B cell (primary cell): ENCODE results near the gene AOAH. TPM values are rescaled to one million over a fixed set of nuclear protein-coding genes. Genes with fewer than 3 reads are reported as not detected.

Source experiments
- ATAC-seq: fragments of 200-7000 bp; cut with Tn5 transposase; one replicate; pipeline ENCODE4 v1.10.0; 2021; ENCODE audit warnings: low read depth, mild to moderate bottlenecking, moderate number of reproducible peaks, moderate library complexity
- CTCF ChIA-PET: fragments of 350-600 bp; sonication (Branson Sonifier 250); formaldehyde crosslinking; loops from one replicate; lab custom pipeline; 2021; ENCODE audit warnings: antibody characterized with exemption, inconsistent platforms; lab: Charles Lee
- POLR2A ChIA-PET: fragments of 350-600 bp; sonication (Branson Sonifier 250); formaldehyde crosslinking; loops from one replicate; lab custom pipeline; 2021; ENCODE audit warnings: antibody characterized with exemption; lab: Charles Lee
- DNase-seq: peaks from one replicate; pipeline ENCODE4 v3.0.0; 2013
- H2AFZ ChIP-seq: 2 replicates; pipeline ENCODE4 v1.6.1; 2012; ENCODE audit warnings: mild to moderate bottlenecking, low read depth, low read length; ENCODE audit not compliant: insufficient read depth, poor library complexity, severe bottlenecking
- H3K27ac ChIP-seq, 2 donors: 1 replicate in 1 of 2; 2 replicates in 1 of 2; pipeline ENCODE4 v1.5.1; 2012 to 2013; ENCODE audit warnings: low read length in 2 of 2, mild to moderate bottlenecking in 2 of 2, moderate library complexity in 1 of 2
- H3K27me3 ChIP-seq, 4 experiments: fragments of 200-600 bp in 1 of 4; sonication (generic) in 1 of 4; replicated peaks in 1 of 4; 1 replicate in 2 of 4; 2 replicates in 2 of 4; pipeline versions ENCODE4 v1.6.1 to v1.7.0; 2013 to 2016; ENCODE audit warnings: low read length in 3 of 4, mild to moderate bottlenecking in 2 of 4, mixed read lengths in 1 of 4, moderate library complexity in 1 of 4; ENCODE audit not compliant: insufficient read depth in 4 of 4, control insufficient read depth in 3 of 4; ENCODE audit errors: control extremely low read depth in 1 of 4
- H3K36me3 ChIP-seq, 2 experiments: replicated peaks in 1 of 2; 1 replicate in 1 of 2; 2 replicates in 1 of 2; pipeline versions ENCODE4 v1.6.1 to v1.7.1; 2013; ENCODE audit warnings: low read length in 1 of 2; ENCODE audit not compliant: insufficient read depth in 2 of 2, control insufficient read depth in 1 of 2; ENCODE audit errors: control extremely low read depth in 1 of 2, extremely low read depth in 1 of 2
- H3K4me1 ChIP-seq, 2 donors: fragments of 200-600 bp in 1 of 2; sonication (generic) in 1 of 2; 1 replicate in 1 of 2; 2 replicates in 1 of 2; pipeline versions ENCODE4 v1.5.1 to v1.6.1; 2013 to 2017; ENCODE audit warnings: low read length in 2 of 2; ENCODE audit not compliant: control insufficient read depth in 2 of 2, insufficient read depth in 2 of 2
- H3K4me2 ChIP-seq: replicated peaks from 2 replicates; pipeline ENCODE3; 2012; ENCODE audit warnings: mild to moderate bottlenecking, low read depth, low read length; ENCODE audit not compliant: poor library complexity, severe bottlenecking
- H3K4me3 ChIP-seq, 5 experiments: fragments of 200-600 bp in 1 of 5; sonication (generic) in 1 of 5; 1 replicate in 3 of 5; 2 replicates in 2 of 5; pipeline versions ENCODE4 v1.5.1 to v1.7.0; 2011 to 2016; ENCODE audit warnings: low read length in 4 of 5, mild to moderate bottlenecking in 4 of 5, low read depth in 2 of 5, control low read depth in 1 of 5, moderate library complexity in 1 of 5; ENCODE audit not compliant: insufficient read depth in 1 of 5; ENCODE audit errors: control extremely low read depth in 1 of 5, extremely low read depth in 1 of 5
- H3K79me2 ChIP-seq: fragments of 200-600 bp; sonication (generic); one replicate; pipeline ENCODE4 v1.6.0; 2016; ENCODE audit warnings: low read length; ENCODE audit not compliant: control insufficient read depth, insufficient read depth
- H3K9ac ChIP-seq: fragments of 200-600 bp; sonication (generic); 2 replicates; pipeline ENCODE4 v1.6.1; 2017; ENCODE audit warnings: mild to moderate bottlenecking, low read length, moderate library complexity
- H3K9me3 ChIP-seq, 3 donors: one replicate each; pipeline versions ENCODE4 v1.6.1 to v1.7.1; 2013; ENCODE audit warnings: low read length in 2 of 3; ENCODE audit not compliant: control insufficient read depth in 2 of 3, insufficient read depth in 1 of 3; ENCODE audit errors: control extremely low read depth in 1 of 3
- H4K20me1 ChIP-seq: 2 replicates; pipeline ENCODE4 v1.6.0; 2012; ENCODE audit warnings: mild to moderate bottlenecking, low read length; ENCODE audit not compliant: insufficient read depth, control insufficient read depth, poor library complexity, severe bottlenecking
- H3K27ac Mint-ChIP-seq: one replicate; pipeline ENCODE4 v1.8.0; 2021; ENCODE audit warnings: mixed read lengths
- H3K27me3 Mint-ChIP-seq: one replicate; pipeline ENCODE4 v1.8.0; 2021; ENCODE audit warnings: mixed read lengths
- H3K4me1 Mint-ChIP-seq: one replicate; pipeline ENCODE4 v1.8.0; 2021; ENCODE audit warnings: mixed read lengths
- H3K4me3 Mint-ChIP-seq: one replicate; pipeline ENCODE4 v1.8.0; 2021; ENCODE audit warnings: mixed read lengths
- H3K9me3 Mint-ChIP-seq: one replicate; pipeline ENCODE4 v1.8.0; 2022; ENCODE audit warnings: mixed read lengths; ENCODE audit not compliant: insufficient read depth
- CTCF ChIP-seq: fragments of 200-600 bp; IDR thresholded peaks from one replicate; pipeline ENCODE4 v1.8.0; 2022; ENCODE audit warnings: antibody characterized with exemption, mild to moderate bottlenecking
- EZH2 ChIP-seq: IDR thresholded peaks from 2 replicates; pipeline ENCODE4 v1.6.1; 2012; ENCODE audit warnings: borderline replicate concordance, low read depth, mild to moderate bottlenecking, moderate library complexity, low read length; ENCODE audit not compliant: insufficient read depth, poor library complexity, severe bottlenecking
- WGBS: methylation state at CpG from one replicate; pipeline ENCODE4 v1.1.5; 2013; ENCODE audit warnings: missing lambda C conversion rate; ENCODE audit not compliant: insufficient coverage; 5-methylcytosine and 5-hydroxymethylcytosine counted together
- intact Hi-C: fragments of 100-400 bp; cut with micrococcal nuclease; formaldehyde crosslinking; loops from one replicate; pipeline ENCODE4 v1.10.0; 2022
- polyA plus RNA-seq: library from polyadenylated mRNA; depleted of rRNA; stranded (reverse); fragments of >200 nt; gene quantifications from 2 replicates; pipeline ENCODE4 v1.2.3, GENCODE V29; 2012
- total RNA-seq, 2 donors: library from RNA; stranded (reverse); fragments of 120-200 nt in 1 of 2; gene quantifications; 1 replicate in 1 of 2; 2 replicates in 1 of 2; pipeline versions ENCODE4 v1.2.3 to v1.2.4, GENCODE V29; 2013 to 2022

AOAH gene
- total and polyA plus RNA-seq, 2 donors (not counting 1 experiment from before 2014, with no cell fraction given), result 2.6 to 5.0 TPM

GRCh38 chr7:36512616-36513015 lies 211.7 kb downstream of the AOAH start:
- H3K4me3 Mint-ChIP-seq, result no peak overlapping the region
- no peaks in the 10 kb centered on the region for H3K27me3 Mint-ChIP-seq
- H3K9me3 ChIP-seq, result peaks cover 0 to 4% (median 0%) of the 10 kb centered on the region in 3 donors
- no peak overlapping the region for H3K9ac ChIP-seq
- TF ChIP-seq CTCF, result no peak
- TF ChIP-seq EZH2, result no peak
- H3K36me3 ChIP-seq, result no peaks in the 10 kb centered on the region
- H4K20me1 ChIP-seq, result no peaks in the 10 kb centered on the region
- no peak overlapping the region for H3K27ac ChIP-seq
- 82% methylated on average over 4 of the region's 4 CpGs for WGBS
- peaks cover 4% of the 10 kb centered on the region for H3K4me1 Mint-ChIP-seq
- ChIA-PET CTCF (no interaction called here), POLR2A (no interaction called here)
- H3K27me3 ChIP-seq, result no peaks in the 10 kb centered on the region
- H3K79me2 ChIP-seq, result no peaks in the 10 kb centered on the region
- no peak for DNase-seq
- intact Hi-C loops, result no loop called here
- no peak overlapping the region for H3K27ac Mint-ChIP-seq
- no peak for ATAC-seq
- H3K4me3 ChIP-seq, result no peak overlapping the region
- H2AFZ ChIP-seq, result no peak overlapping the region
- no peaks in the 10 kb centered on the region for H3K4me1 ChIP-seq
- no peak overlapping the region for H3K4me2 ChIP-seq
- no peaks in the 10 kb centered on the region for H3K9me3 Mint-ChIP-seq

- Histone ChIP-seq H3K9me3 (peaks cover 0 to 4% (median 0%) of the 10 kb centered on the region in 3 donors), H2AFZ (no peak overlapping the region), H3K4me1 (no peaks in the 10 kb centered on the region), H3K27me3 (no peaks in the 10 kb centered on the region), H4K20me1 (no peaks in the 10 kb centered on the region), H3K4me2 (no peak overlapping the region), H3K27ac (no peak overlapping the region), H3K36me3 (no peaks in the 10 kb centered on the region), H3K4me3 (no peak overlapping the region), H3K79me2 (no peaks in the 10 kb centered on the region), H3K9ac (no peak overlapping the region)
- POLR2A ChIA-PET, result no interaction called here
- Mint-ChIP-seq H3K9me3 (no peaks in the 10 kb centered on the region), H3K4me3 (no peak overlapping the region), H3K27ac (no peak overlapping the region), H3K4me1 (no peaks in the 10 kb centered on the region), H3K27me3 (peaks cover 3% of the 10 kb centered on the region)
- ATAC-seq (no peak), DNase-seq (no peak)
- intact Hi-C loops, result no loop called here
- TF ChIP-seq EZH2 (no peak), CTCF (no peak)
- WGBS, result 96% methylated on average over 7 of the region's 9 CpGs
- CTCF ChIA-PET, result interaction anchor here (1.6 kb wide), 2 partner anchors 22 to 672 kb away, joined by 3 to 4 read pairs; no protein-coding TSS in a partner anchor
Measured at GRCh38 chr7:36509962-36510361, 214.3 kb downstream of the AOAH start.
